Measurements from ENCODE around the gene VWC2L.

DNA sequence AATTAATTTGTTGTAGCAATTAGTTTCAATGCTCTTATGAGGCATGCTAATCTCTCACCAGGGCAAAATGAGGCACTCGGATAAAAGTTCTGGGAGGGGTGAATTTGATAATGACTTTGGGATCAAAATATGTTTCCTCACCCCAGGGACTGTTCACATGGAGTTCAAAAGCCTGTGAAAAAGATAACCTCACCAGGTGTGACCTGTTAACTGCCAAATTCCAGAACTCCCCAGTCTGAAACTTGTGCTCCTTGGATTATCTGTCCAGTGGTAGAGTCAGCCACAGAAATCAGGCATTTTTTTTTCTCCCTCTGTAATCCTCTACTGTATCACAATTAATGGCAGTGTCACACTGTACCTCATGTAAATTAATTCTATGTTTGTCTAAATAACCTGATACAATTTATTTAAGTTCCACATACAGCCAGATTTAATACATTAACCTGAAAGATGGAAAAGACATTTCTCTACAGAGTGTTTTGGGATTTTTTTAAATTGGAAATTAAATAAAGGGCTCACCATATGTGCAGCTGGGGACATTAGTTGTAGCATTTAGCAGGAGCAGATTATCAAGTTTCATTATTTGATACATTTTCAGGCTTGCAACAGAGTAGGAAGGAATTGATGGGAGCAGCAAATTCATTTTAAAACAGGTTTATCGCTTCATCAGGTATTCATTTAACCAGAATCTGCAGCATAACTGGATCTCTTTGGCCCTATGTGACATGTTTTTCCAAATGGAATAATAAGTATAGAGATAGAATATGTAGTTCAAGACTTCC is 191.2 kb downstream of the VWC2L start:
- TF ChIP-seq, protein P1, sequence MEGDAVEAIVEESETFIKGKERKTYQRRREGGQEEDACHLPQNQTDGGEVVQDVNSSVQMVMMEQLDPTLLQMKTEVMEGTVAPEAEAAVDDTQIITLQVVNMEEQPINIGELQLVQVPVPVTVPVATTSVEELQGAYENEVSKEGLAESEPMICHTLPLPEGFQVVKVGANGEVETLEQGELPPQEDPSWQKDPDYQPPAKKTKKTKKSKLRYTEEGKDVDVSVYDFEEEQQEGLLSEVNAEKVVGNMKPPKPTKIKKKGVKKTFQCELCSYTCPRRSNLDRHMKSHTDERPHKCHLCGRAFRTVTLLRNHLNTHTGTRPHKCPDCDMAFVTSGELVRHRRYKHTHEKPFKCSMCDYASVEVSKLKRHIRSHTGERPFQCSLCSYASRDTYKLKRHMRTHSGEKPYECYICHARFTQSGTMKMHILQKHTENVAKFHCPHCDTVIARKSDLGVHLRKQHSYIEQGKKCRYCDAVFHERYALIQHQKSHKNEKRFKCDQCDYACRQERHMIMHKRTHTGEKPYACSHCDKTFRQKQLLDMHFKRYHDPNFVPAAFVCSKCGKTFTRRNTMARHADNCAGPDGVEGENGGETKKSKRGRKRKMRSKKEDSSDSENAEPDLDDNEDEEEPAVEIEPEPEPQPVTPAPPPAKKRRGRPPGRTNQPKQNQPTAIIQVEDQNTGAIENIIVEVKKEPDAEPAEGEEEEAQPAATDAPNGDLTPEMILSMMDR (IDR thresholded peaks at IDR 0.05), result no peak
- TF ChIP-seq POLR2A (IDR thresholded peaks at IDR 0.05), result no peak
- no peak for TF ChIP-seq EP300 (IDR thresholded peaks at IDR 0.05)

All from ovary (tissue), 3 donors.